ENCODE data around the gene SMG9. TPM values are rescaled to one million over a fixed set of nuclear protein-coding genes. Genes with fewer than 3 reads are reported as not detected.
A peak's percentile ranks its signal among the peaks of the same experiment; 100 is the strongest.

Gene SMG9
- total RNA-seq, 3 donors from 2014 or later: 32.2 to 41.4 (median 34.7) TPM

GRCh38 chr19:43694553-43694952, 60.2 kb downstream of the SMG9 start:
- intact Hi-C loops (cut with DNase I, micrococcal nuclease): no loop called here
- Histone ChIP-seq H3K36me3 (ENCODE audit: low read depth) (no peaks in the 10 kb centered on the region), H3K4me3 (no peak overlapping the region), H3K9me3 (peaks cover 12% of the 10 kb centered on the region), H3K4me1 (ENCODE audit: low read depth) (peaks cover 4% of the 10 kb centered on the region)
- no peak for TF ChIP-seq CTCF (IDR thresholded peaks at IDR 0.05)
- peak; percentile 86 for ATAC-seq
- DNase-seq: peak in 1 of 3 donors; percentile 29

GRCh38 chr19:43692877-43693276, 61.9 kb downstream of the SMG9 start:
- Histone ChIP-seq H3K9me3 (peaks cover 12% of the 10 kb centered on the region), H3K4me1 (ENCODE audit: low read depth) (no peaks in the 10 kb centered on the region), H3K36me3 (ENCODE audit: low read depth) (no peaks in the 10 kb centered on the region), H3K4me3 (no peak overlapping the region)
- TF ChIP-seq CTCF (IDR thresholded peaks at IDR 0.05): no peak
- DNase-seq (no peak), ATAC-seq (no peak)
- intact Hi-C loops (cut with DNase I, micrococcal nuclease): no loop called here

- Histone ChIP-seq H3K36me3 (ENCODE audit: low read depth) (no peaks in the 10 kb centered on the region), H3K4me3 (no peak overlapping the region), H3K4me1 (ENCODE audit: low read depth) (no peaks in the 10 kb centered on the region), H3K9me3 (peaks cover 12% of the 10 kb centered on the region)
- no peak for TF ChIP-seq CTCF (IDR thresholded peaks at IDR 0.05)
- DNase-seq: no peak
- ATAC-seq: no peak
- intact Hi-C loops (cut with DNase I, micrococcal nuclease): no loop called here
Observed at GRCh38 chr19:43692385-43692784, 62.4 kb downstream of the SMG9 start.

GRCh38 chr19:43691755-43692154, 63.0 kb downstream of the SMG9 start:
- no peak for ATAC-seq
- Histone ChIP-seq H3K4me3 (no peak overlapping the region), H3K36me3 (ENCODE audit: low read depth) (no peaks in the 10 kb centered on the region), H3K4me1 (ENCODE audit: low read depth) (no peaks in the 10 kb centered on the region), H3K9me3 (peaks cover 12% of the 10 kb centered on the region)
- intact Hi-C loops (cut with DNase I, micrococcal nuclease): no loop called here
- no peak for TF ChIP-seq CTCF (IDR thresholded peaks at IDR 0.05)
- no peak for DNase-seq

GRCh38 chr19:43690890-43691289, 63.9 kb downstream of the SMG9 start:
- Histone ChIP-seq H3K4me1 (ENCODE audit: low read depth) (no peaks in the 10 kb centered on the region), H3K4me3 (no peak overlapping the region), H3K36me3 (ENCODE audit: low read depth) (no peaks in the 10 kb centered on the region), H3K9me3 (peaks cover 12% of the 10 kb centered on the region)
- intact Hi-C loops (cut with DNase I, micrococcal nuclease): no loop called here
- DNase-seq: no peak
- ATAC-seq: no peak
- TF ChIP-seq CTCF (IDR thresholded peaks at IDR 0.05): no peak

GRCh38 chr19:43690444-43690843, 64.3 kb downstream of the SMG9 start:
- no peak for ATAC-seq
- intact Hi-C loops (cut with DNase I, micrococcal nuclease): no loop called here
- no peak for TF ChIP-seq CTCF (IDR thresholded peaks at IDR 0.05)
- no peaks in the 10 kb centered on the region for H3K4me1 ChIP-seq (ENCODE audit: low read depth)
- H3K9me3 ChIP-seq: peaks cover 12% of the 10 kb centered on the region
- no peak for DNase-seq
- H3K4me3 ChIP-seq: no peak overlapping the region
- H3K36me3 ChIP-seq (ENCODE audit: low read depth): no peaks in the 10 kb centered on the region
